Astrocyte of the cerebellum (primary cell): ENCODE measurements around the gene PKP4.
A peak's percentile ranks its signal among the peaks of the same experiment; 100 is the strongest.

Experiments used
- DNase-seq: peaks from one replicate; pipeline ENCODE4 v3.0.0-alpha.2; 2011; ENCODE audit warnings: low read depth
- H3K4me3 ChIP-seq: 2 replicates; pipeline ENCODE4 v1.5.1; 2011; ENCODE audit warnings: mild to moderate bottlenecking, low read depth, low read length, moderate library complexity
- CTCF ChIP-seq: IDR thresholded peaks from 2 replicates; pipeline ENCODE4 v1.5.1; 2012; ENCODE audit warnings: low read length, low read depth, moderate library complexity, mild to moderate bottlenecking; ENCODE audit errors: missing control alignments
- in situ Hi-C: cut with HindIII; loops from 2 replicates; pipeline ENCODE4 v1.10.0; 2017; ENCODE audit warnings: low sequenced_read_pairs

Gene PKP4

GRCh38 chr2:158661231-158661630 is 204.5 kb downstream of the PKP4 start:
- in situ Hi-C loops = no loop called here
- H3K4me3 ChIP-seq = no peak overlapping the region
- TF ChIP-seq CTCF = no peak
- no peak for DNase-seq

GRCh38 chr2:158662421-158662820 is 205.7 kb downstream of the PKP4 start:
- in situ Hi-C loops = no loop called here

GRCh38 chr2:158663796-158664195 is 207.0 kb downstream of the PKP4 start:
- TF ChIP-seq CTCF = no peak
- no peak for DNase-seq
- no peak overlapping the region for H3K4me3 ChIP-seq
- in situ Hi-C loops = no loop called here

More at GRCh38 chr2:158662421-158662820, 205.7 kb downstream of the PKP4 start:
- no peak for DNase-seq
- no peak for TF ChIP-seq CTCF
- no peak overlapping the region for H3K4me3 ChIP-seq

GRCh38 chr2:158664987-158665386 is 208.2 kb downstream of the PKP4 start:
- in situ Hi-C loops = no loop called here
- no peak for TF ChIP-seq CTCF
- DNase-seq = no peak
- no peak overlapping the region for H3K4me3 ChIP-seq

- in situ Hi-C loops = no loop called here
Measured at GRCh38 chr2:158665536-158666302, 209.0 kb downstream of the PKP4 start.

GRCh38 chr2:158666969-158667368 is 210.2 kb downstream of the PKP4 start:
- DNase-seq = no peak
- in situ Hi-C loops = no loop called here
- H3K4me3 ChIP-seq = no peak overlapping the region
- TF ChIP-seq CTCF = no peak

More at GRCh38 chr2:158665536-158666302, 209.0 kb downstream of the PKP4 start:
- no peak for DNase-seq
- no peak for TF ChIP-seq CTCF
- no peak overlapping the region for H3K4me3 ChIP-seq

GRCh38 chr2:158667586-158667985 is 210.8 kb downstream of the PKP4 start:
- DNase-seq = peak; percentile 77
- in situ Hi-C loops = no loop called here
- no peak overlapping the region for H3K4me3 ChIP-seq
- peak; percentile 6 for TF ChIP-seq CTCF
